Measurements from ENCODE around the gene ATP2C2. TPM values are rescaled to one million over a fixed set of nuclear protein-coding genes. Genes with fewer than 3 reads are reported as not detected.
A peak's percentile ranks its signal among the peaks of the same experiment; 100 is the strongest.

Gene ATP2C2
- total RNA-seq, 4 donors from 2014 or later: 51.7 to 133 (median 57.7) TPM

DNA sequence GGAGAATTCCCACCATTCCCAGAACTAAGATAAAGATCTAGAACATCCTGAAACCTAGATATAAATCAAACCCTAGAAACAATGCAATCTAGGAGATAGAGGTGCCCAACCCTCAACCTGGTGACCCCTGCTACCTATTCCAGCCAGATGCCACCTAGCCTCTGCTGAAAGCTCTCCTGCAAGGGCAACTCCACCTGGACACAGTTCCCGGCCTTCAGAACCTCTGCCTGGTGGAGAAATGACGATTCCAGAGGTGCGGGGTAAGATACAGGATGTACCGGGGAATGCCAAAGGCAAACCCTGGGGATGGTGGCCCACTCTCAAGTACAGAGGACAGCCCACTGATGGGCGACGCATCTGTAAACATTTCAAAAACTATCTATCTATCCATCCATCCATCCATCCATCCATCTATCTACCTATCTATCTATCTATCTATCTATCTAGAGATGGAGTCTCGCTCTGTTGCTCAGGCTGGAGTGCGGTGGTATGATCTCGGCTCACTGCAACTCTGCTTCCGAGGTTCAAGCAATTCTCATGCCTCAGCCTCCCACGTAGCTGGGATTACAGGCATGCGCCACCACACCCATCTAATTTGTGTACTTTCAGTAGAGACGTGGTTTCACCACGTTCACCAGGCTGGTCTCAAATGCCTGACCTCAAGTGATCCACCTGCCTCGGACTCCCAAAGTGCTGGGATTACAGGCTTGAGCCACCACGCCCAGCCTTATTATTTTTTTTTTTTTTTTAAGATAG lies 117.1 kb downstream of the ATP2C2 start:
- TF ChIP-seq POLR2A (IDR thresholded peaks at IDR 0.05): no peak
- no peak for TF ChIP-seq CTCF (IDR thresholded peaks at IDR 0.05)
- no peak overlapping the region for H3K4me3 ChIP-seq (ENCODE audit: low read depth, poor library complexity, severe bottlenecking)
- intact Hi-C loops (cut with DNase I; ENCODE audit: low total_unique reads): loop anchor here (10.0 kb wide), 1 partner anchor 211 kb away; no protein-coding TSS in a partner anchor
- WGBS, 2 donors: 90 to 93% methylated on average over 16 of the region's 16 CpGs
- DNase-seq (ENCODE audit: low spot score in 2 of 2): peak in 1 of 2 donors; percentile 73

- H3K4me3 ChIP-seq (ENCODE audit: low read depth, poor library complexity, severe bottlenecking): no peak overlapping the region
- peak in 1 of 2 donors; percentile 50 for DNase-seq (ENCODE audit: low spot score in 2 of 2)
- intact Hi-C loops (cut with DNase I; ENCODE audit: low total_unique reads): loop anchor here (10.0 kb wide), 1 partner anchor 211 kb away; no protein-coding TSS in a partner anchor
- TF ChIP-seq POLR2A (IDR thresholded peaks at IDR 0.05): no peak
- no peak for TF ChIP-seq CTCF (IDR thresholded peaks at IDR 0.05)
- 85 to 90% methylated on average over 14 of the region's 14 CpGs for WGBS, 2 donors
Observed at GRCh38 chr16:84486126-84486525, 117.8 kb downstream of the ATP2C2 start.

DNA sequence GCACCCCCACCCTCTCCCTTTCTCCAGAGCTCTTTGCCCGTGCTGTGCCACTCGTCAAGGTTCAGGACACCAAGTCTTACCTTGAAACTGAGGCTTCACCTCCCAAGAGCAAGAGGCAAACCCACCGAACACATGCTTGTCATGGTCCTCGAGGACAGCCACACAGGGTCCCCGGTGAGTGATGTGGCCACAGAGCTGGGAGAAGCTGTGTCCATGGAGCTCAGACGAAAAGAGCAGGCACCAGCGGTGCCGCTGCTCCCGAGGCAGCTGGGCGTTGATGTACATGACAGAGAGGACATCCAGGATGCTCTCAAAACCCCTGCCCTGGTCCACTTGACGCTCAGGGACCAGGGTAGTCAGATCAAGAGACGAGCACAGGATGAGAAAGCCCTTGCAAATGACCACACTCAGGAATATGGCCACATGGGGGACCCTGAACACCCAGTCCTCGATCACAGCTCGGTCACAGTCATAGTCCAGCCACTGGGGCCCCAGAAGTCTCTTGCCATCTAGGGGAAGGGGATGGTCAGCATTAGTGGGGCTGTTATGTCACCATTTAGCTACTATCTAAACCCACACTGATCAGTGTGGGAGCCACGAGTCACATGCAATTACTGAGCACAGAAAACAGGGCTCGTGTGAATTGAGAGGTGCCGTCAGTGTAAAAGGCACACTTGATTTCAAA lies 118.4 kb downstream of the ATP2C2 start:
- H3K4me3 ChIP-seq (ENCODE audit: low read depth, poor library complexity, severe bottlenecking): no peak overlapping the region
- TF ChIP-seq POLR2A (IDR thresholded peaks at IDR 0.05): no peak
- no peak for TF ChIP-seq CTCF (IDR thresholded peaks at IDR 0.05)
- 93 to 94% methylated on average over 17 of the region's 17 CpGs for WGBS, 2 donors

GRCh38 chr16:84487358-84487757 lies 119.0 kb downstream of the ATP2C2 start:
- H3K4me3 ChIP-seq (ENCODE audit: low read depth, poor library complexity, severe bottlenecking): no peak overlapping the region
- intact Hi-C loops (cut with DNase I; ENCODE audit: low total_unique reads): loop anchor here (10.0 kb wide), 1 partner anchor 213 kb away; no protein-coding TSS in a partner anchor
- peak in 1 of 2 donors; percentile 20 for DNase-seq (ENCODE audit: low spot score in 2 of 2)
- TF ChIP-seq CTCF (IDR thresholded peaks at IDR 0.05) (no peak), POLR2A (IDR thresholded peaks at IDR 0.05) (no peak)
- 90 to 92% methylated on average over 8 of the region's 8 CpGs for WGBS, 2 donors

More for the DNA sequence above, 118.4 kb downstream of the ATP2C2 start:
- peak in 1 of 2 donors; percentile 60 for DNase-seq (ENCODE audit: low spot score in 2 of 2)
- intact Hi-C loops (cut with DNase I; ENCODE audit: low total_unique reads): loop anchor here (10.0 kb wide), 1 partner anchor 212 kb away; no protein-coding TSS in a partner anchor

GRCh38 chr16:84489131-84489530 lies 120.8 kb downstream of the ATP2C2 start:
- TF ChIP-seq POLR2A (IDR thresholded peaks at IDR 0.05) (no peak), CTCF (IDR thresholded peaks at IDR 0.05) (no peak)
- H3K4me3 ChIP-seq (ENCODE audit: low read depth, poor library complexity, severe bottlenecking): no peak overlapping the region
- intact Hi-C loops (cut with DNase I; ENCODE audit: low total_unique reads): loop anchor here (10.0 kb wide), 1 partner anchor 214 kb away; no protein-coding TSS in a partner anchor
- WGBS, 2 donors: 84 to 87% methylated on average over 7 to 8 of the region's 8 CpGs
- peak in 1 of 2 donors; percentile 65 for DNase-seq (ENCODE audit: low spot score in 2 of 2)
